Ovary (tissue), 3 donors: ENCODE results near the gene TNFRSF14.

Experiments
- EP300 ChIP-seq: sonication (generic); formaldehyde crosslinking; IDR thresholded peaks from one replicate; pipeline ENCODE4 v1.6.1; 2017; ENCODE audit warnings: antibody characterized with exemption
- POLR2A ChIP-seq: fragments of 450-650 bp; IDR thresholded peaks from one replicate; pipeline ENCODE4 v1.6.1; 2017; ENCODE audit warnings: antibody characterized with exemption, mild to moderate bottlenecking, moderate library complexity
- TF ChIP-seq, protein P1 (sequence below), 3 donors: fragments of 450-650 bp in 2 of 3; fragments of 200-600 bp in 1 of 3; IDR thresholded peaks; one replicate each; pipeline versions ENCODE4 v1.5.1 to v1.8.0; 2016 to 2022; ENCODE audit warnings: antibody characterized with exemption in 3 of 3, mild to moderate bottlenecking in 1 of 3
- donor health status: DM: no; HTN: no; CAD: no.

DNA sequence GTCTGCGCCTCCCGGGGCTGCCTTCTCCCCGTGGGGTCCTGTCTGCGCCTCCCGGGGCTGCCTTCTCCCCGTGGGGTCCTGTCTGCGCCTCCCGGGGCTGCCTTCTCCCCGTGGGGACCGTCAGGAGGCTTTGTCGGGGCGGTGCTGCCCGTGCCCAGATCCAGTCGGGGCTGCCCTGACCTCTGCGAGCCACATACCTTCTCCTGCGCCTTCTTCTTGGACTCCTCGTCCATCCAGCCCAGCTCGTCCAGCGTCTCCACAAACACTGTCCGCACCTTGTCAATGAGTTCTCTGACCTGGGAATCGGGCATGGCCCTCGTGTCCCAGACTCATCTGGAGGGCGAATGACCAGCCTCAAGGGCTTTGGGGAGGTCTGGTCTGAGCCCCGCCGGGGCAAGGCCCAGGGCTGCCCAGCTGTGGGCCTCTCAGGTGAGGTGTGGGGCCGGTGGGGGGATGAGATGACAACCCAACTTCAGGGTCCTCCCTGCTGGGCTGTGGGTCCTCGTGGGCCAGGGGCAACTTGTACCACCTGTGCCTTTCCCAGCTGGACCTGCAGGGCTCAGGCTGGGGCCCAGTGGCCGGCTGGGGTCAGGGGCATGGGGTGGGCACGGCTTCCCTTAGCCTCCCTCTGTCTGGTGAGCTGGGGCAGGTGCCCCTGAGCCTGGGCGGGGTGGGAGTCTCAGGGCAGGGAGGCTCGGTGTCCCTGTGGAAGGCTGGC, 39.8 kb downstream of the TNFRSF14 start:
- TF ChIP-seq, protein P1, sequence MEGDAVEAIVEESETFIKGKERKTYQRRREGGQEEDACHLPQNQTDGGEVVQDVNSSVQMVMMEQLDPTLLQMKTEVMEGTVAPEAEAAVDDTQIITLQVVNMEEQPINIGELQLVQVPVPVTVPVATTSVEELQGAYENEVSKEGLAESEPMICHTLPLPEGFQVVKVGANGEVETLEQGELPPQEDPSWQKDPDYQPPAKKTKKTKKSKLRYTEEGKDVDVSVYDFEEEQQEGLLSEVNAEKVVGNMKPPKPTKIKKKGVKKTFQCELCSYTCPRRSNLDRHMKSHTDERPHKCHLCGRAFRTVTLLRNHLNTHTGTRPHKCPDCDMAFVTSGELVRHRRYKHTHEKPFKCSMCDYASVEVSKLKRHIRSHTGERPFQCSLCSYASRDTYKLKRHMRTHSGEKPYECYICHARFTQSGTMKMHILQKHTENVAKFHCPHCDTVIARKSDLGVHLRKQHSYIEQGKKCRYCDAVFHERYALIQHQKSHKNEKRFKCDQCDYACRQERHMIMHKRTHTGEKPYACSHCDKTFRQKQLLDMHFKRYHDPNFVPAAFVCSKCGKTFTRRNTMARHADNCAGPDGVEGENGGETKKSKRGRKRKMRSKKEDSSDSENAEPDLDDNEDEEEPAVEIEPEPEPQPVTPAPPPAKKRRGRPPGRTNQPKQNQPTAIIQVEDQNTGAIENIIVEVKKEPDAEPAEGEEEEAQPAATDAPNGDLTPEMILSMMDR (IDR thresholded peaks at IDR 0.05), result no peak
- no peak for TF ChIP-seq POLR2A
- no peak for TF ChIP-seq EP300
